SK-N-SH (cell line): Measurements from ENCODE around the gene RASGRF2.

Experiments
- CTCF ChIP-seq: fragments of 200-600 bp; sonication (generic); IDR thresholded peaks from 2 replicates; pipeline ENCODE4 v1.6.1; 2017; ENCODE audit warnings: antibody characterized with exemption, mild to moderate bottlenecking, moderate library complexity
- GATA2 ChIP-seq: sonication (generic); formaldehyde crosslinking; IDR thresholded peaks from 2 replicates; pipeline ENCODE4 v1.5.0; 2020; ENCODE audit warnings: mild to moderate bottlenecking, missing genetic modification reagents
- POLR2AphosphoS5 ChIP-seq: IDR thresholded peaks from 2 replicates; pipeline ENCODE4 v1.6.1; 2012; ENCODE audit warnings: low read depth, low read length

DNA sequence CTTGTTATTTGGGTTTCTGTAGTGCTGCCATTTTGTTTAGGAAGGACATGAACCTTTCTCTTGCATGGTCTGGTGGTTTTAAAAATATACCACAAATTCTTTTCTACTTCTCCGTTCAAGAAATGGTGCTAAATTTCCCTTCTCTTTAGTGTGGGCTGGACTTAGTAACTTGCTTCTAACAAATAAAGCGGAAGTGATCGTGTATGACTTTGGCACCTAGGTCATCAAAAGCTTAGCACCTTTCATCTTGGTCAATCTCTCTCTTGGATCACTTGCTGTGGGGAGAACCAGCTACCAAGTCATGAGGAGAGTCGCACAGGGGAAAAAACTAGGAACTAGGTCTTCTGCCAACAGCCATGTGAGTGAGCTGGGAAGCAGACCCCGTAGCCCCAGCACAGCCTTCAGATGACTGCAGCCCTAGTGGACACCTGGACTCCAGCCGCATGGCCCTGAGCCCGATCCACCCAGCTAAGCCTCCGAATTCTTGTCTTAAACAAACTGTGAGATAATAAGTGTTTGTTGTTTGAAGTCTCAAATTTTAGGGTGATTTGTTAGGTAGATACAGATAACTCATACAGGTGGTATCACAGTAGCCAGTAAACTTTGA is 185.3 kb downstream of the RASGRF2 start:
- no peak for TF ChIP-seq CTCF
- TF ChIP-seq POLR2AphosphoS5 = no peak
- no peak for TF ChIP-seq GATA2
